ENCODE data around the gene EXOC6B. TPM values are rescaled to one million over a fixed set of nuclear protein-coding genes. Genes with fewer than 3 reads are reported as not detected.

EXOC6B gene
- total RNA-seq, 4 donors from 2014 or later = 14.1 to 107 (median 38.5) TPM

GRCh38 chr2:72141032-72141645 lies 684.7 kb downstream of the EXOC6B start:
- Histone ChIP-seq H3K4me3 (no peak overlapping the region), H3K9me3 (no peaks in the 10 kb centered on the region), H3K36me3 (no peaks in the 10 kb centered on the region), H3K27ac (no peak overlapping the region), H3K4me1 (peaks cover 0 to 21% of the 10 kb centered on the region in 2 donors), H3K27me3 (peaks cover 10 to 19% of the 10 kb centered on the region in 2 donors)
- peak in 1 of 2 donors; percentile 8 for DNase-seq
- intact Hi-C loops (cut with DNase I; ENCODE audit: low total_unique reads) = no loop called here
- TF ChIP-seq POLR2A (IDR thresholded peaks at IDR 0.05) (no peak), CTCF (IDR thresholded peaks at IDR 0.05) (no peak)

GRCh38 chr2:72140621-72140960 lies 685.2 kb downstream of the EXOC6B start:
- TF ChIP-seq CTCF (IDR thresholded peaks at IDR 0.05) (no peak), POLR2A (IDR thresholded peaks at IDR 0.05) (no peak)
- Histone ChIP-seq H3K27me3 (peaks cover 5 to 17% of the 10 kb centered on the region in 2 donors), H3K4me1 (peaks cover 0 to 21% of the 10 kb centered on the region in 2 donors), H3K4me3 (no peak overlapping the region), H3K27ac (no peak overlapping the region), H3K36me3 (no peaks in the 10 kb centered on the region), H3K9me3 (no peaks in the 10 kb centered on the region)
- peak in 1 of 2 donors; percentile 11 for DNase-seq
- intact Hi-C loops (cut with DNase I; ENCODE audit: low total_unique reads) = no loop called here

- intact Hi-C loops (cut with DNase I; ENCODE audit: low total_unique reads) = no loop called here
- no peak for DNase-seq
- Histone ChIP-seq H3K4me1 (peaks cover 0 to 17% of the 10 kb centered on the region in 2 donors), H3K9me3 (no peaks in the 10 kb centered on the region), H3K27ac (no peak overlapping the region), H3K36me3 (no peaks in the 10 kb centered on the region), H3K4me3 (no peak overlapping the region), H3K27me3 (peaks cover 2 to 13% of the 10 kb centered on the region in 2 donors)
- TF ChIP-seq POLR2A (IDR thresholded peaks at IDR 0.05) (no peak), CTCF (IDR thresholded peaks at IDR 0.05) (no peak)
These were observed 685.8 kb downstream of the EXOC6B start for GRCh38 chr2:72139874-72140620.

GRCh38 chr2:72139471-72139873 lies 686.4 kb downstream of the EXOC6B start:
- H3K4me3 ChIP-seq = no peak overlapping the region
- intact Hi-C loops (cut with DNase I; ENCODE audit: low total_unique reads) = no loop called here
- H3K36me3 ChIP-seq = no peaks in the 10 kb centered on the region
- peak in 1 of 2 donors; percentile 8 for DNase-seq
- TF ChIP-seq POLR2A (IDR thresholded peaks at IDR 0.05) (no peak), CTCF (IDR thresholded peaks at IDR 0.05) (no peak)
- no peak overlapping the region for H3K27ac ChIP-seq
- no peaks in the 10 kb centered on the region for H3K9me3 ChIP-seq
- peaks cover 0 to 11% of the 10 kb centered on the region in 2 donors for H3K4me1 ChIP-seq
- peaks cover 0 to 8% of the 10 kb centered on the region in 2 donors for H3K27me3 ChIP-seq

GRCh38 chr2:72138921-72139381 lies 686.9 kb downstream of the EXOC6B start:
- DNase-seq = peak in 1 of 2 donors; percentile 8
- Histone ChIP-seq H3K4me1 (peaks cover 0 to 7% of the 10 kb centered on the region in 2 donors), H3K27me3 (peaks cover 0 to 4% of the 10 kb centered on the region in 2 donors), H3K27ac (no peak overlapping the region), H3K36me3 (no peaks in the 10 kb centered on the region), H3K9me3 (no peaks in the 10 kb centered on the region), H3K4me3 (no peak overlapping the region)
- intact Hi-C loops (cut with DNase I; ENCODE audit: low total_unique reads) = no loop called here
- TF ChIP-seq POLR2A (IDR thresholded peaks at IDR 0.05) (no peak), CTCF (IDR thresholded peaks at IDR 0.05) (no peak)
